SKM-1 treated with dmso at 0.1 percent for 144 hours (cell line): ENCODE results near the gene ABCG5.

Experiments
- DNase-seq: peaks from one replicate; lab custom pipeline; 2025; ENCODE audit not compliant: unreplicated experiment; lab: John Stamatoyannopoulos, UW

Gene ABCG5

DNA sequence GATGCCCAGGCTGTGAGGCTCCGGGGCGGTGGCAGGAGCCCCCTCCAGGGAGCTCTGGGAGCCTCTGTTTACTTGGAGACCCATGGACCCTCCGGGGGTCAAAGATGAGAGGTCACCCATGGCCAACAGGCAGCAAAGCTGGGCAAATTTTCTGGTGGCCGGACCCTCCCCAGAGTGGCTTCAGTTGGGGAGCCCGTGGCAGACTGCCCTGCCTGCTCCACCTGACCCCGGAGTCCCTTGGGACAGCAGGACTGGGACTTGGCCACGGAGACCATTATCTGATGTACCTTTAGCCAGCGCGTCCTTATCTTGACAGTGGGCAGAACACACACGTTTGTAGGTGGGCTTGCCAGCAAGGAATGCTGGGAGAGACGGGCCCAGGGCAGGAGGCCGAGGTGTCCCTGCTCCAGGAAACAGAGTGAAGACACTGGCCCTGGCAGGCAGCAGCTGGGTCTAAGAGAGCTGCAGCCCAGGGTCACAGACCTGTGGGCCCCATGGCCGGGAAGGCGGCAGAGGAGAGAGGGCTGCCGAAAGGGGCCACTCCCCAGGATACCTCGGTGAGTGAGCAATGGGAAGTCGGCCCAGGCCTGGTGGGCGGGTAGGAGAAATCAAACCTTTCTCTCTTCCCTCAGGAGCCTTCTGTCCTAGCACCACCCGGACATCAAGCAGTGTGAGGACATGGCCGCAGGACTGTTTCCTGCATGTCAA is at the start of gene ABCG5, which contains the start of gene ABCG8:
TSS of gene ABCG5 (minus strand) at position 280 of the 708 bp plus-strand sequence. CDS start at position 120, 160 bp downstream.
TSS of gene ABCG8 (plus strand) at position 412 of the 708 bp plus-strand sequence. CDS start at position 495, 83 bp downstream.
- no peak for DNase-seq

DNA sequence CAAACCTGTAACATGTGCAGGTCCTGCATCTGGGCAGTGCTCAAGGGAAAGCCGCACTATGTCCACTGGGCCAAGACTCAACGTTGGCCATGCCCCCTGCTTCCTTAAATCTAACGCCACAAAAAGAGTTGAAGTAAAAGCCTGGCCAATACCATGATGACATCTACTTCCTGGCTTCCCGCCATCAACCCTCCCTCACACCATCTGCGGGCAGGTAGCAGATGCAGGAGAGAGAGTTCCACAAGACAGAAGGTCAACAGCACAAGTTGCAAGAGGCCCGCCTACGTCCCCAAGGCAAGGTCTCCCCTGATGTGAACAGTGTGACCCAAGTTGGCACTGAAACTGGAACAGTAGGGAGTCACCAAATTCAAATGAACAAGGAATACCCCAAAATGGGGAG is 48.5 kb upstream of the ABCG5 start:
- DNase-seq: no peak

DNA sequence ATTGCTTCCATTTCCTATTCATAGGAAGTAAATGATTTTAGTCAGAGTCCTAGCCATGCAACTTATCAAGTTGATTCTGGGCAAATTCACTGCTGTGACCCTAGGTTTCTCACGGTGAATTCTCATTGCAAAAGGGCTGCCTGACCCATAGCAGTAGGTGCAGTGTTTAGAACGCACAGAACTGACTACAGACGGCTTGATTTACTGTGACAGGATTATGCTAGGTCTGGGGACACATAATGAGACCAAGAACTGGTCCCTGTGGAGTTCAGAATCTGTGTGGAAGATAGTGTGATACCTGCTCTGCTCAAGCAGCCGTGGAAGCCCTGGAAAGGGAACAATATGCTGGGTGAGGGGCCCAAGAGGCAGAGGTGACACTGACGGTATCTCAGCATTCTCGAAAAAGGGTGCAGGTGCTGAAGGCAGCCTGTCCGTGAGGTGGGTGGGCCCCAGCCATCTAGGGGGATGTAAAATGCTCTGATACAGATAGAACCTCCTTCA is 46.5 kb upstream of the ABCG5 start:
- no peak for DNase-seq

DNA sequence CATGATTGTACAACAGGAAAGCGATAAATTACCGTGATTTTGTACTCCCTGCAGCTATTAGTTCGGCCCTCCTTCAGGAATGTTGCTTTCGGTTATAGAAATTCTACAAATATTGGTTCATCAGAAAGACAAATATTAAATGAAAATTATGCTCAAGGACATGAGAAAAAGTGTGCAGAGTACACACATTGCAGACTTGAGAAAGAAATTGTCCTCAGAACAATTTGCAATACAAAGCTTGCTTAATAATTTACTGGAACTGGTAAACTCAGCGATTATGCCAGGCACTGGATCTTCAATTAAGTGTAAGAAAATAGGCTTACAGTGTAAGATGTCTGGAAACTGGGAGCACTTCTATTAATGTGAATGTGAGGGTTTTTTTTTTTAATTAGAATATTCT is 46.0 kb upstream of the ABCG5 start:
- no peak for DNase-seq

DNA sequence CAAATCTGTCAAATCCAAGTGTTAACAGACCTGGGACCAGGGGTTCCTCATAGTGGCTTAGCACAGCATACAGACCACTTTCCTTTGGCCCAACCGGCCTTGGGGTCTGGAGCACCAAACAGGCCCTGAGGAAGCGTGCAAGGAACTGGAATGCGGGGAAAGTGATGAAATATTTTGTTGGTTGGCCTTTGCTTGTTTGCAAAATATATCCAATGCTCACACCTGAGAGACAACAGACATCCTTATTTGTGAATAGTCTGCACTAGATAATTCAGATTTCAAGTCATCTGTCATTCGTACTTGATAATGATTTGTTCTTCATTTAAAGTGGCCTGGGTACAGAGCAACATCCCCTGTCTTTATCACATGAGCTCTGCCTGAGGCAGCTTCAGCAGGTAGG is 43.7 kb upstream of the ABCG5 start:
- no peak for DNase-seq

DNA sequence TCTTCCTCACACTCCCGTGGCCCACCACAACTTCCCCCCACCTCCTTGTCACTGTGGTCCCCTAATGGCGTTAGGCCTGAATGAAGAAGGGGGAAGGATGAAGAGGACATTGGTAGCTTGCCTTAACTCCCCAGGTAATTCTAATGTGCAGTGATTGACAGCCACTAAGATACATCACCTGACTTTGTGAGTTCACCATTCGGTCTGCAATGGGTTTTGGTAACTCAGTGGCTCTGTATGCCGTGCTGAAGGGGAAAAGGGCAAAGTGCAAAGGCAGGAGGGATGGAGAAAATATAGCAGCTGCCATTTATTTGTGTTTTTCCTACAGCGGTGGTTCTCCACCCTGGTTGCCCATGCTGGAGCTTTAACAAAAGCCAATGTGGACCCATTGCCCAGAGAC is 42.3 kb upstream of the ABCG5 start:
- DNase-seq: no peak

DNA sequence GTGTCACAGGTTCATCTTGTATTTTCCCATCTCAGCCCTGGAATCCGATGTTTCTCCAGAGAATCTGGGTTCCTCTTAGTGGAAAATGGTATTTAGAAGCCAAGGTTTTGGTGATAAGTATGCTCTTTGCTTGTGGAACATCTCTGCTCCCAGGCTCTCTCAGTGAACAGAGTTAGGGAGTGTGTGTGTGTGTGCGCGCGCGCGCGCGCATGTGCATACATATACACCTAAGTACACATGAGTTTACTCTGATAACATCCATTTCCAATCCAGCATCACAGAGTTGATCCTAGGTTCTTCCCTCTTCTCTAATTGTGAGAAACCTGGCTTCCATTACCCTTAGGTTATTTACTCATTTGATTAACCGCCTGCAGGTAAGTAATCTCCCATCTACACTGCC is 41.8 kb upstream of the ABCG5 start:
- no peak for DNase-seq

DNA sequence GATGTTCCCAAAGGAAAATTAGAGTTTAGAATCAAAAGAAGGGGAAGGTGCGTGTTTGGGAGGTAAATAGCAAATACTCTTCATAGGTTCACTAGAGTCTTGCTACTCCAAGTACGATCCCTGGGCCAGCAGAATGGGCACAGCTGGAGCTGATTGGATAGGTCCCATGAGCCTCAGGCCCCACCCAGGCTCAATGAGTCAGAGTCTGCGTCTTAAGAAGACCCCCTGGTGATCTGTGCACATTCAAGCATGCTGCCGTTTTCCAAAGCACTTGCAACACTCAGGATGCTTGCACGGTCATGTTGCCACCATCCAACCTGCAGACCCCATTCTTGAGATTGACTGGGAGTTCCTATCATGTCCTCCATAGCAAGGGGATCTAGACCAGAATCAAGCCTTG is 40.6 kb upstream of the ABCG5 start:
- DNase-seq: no peak

DNA sequence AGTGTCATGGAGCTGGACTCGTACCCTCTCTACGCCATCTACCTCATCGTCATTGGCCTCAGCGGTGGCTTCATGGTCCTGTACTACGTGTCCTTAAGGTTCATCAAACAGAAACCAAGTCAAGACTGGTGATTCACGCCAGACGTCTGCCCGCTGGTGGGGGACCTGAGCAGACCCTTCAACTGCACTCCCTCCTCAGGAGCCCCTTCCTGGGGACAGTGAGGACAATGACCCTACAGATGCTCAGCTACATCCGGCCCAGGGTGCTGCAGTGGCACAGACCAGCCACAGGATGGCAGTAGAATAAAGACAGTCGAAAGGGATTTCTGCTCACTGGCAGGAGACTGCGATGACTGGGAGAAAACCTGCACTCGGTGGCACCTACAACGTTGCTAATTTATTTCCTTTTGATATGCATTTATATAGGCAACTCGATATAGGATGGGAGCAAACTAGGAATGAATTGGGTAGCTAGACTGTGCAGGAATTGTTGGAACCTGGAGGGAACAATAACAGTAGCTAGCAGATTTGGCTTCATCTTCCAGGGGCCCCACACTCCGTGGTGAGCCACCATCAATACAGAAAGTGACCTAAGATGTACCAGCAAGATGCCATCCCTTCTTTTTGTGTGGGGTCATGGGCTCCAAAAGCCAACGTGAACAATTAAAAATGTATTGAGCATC is 39.3 kb upstream of the ABCG5 start:
- peak; percentile 14 for DNase-seq

DNA sequence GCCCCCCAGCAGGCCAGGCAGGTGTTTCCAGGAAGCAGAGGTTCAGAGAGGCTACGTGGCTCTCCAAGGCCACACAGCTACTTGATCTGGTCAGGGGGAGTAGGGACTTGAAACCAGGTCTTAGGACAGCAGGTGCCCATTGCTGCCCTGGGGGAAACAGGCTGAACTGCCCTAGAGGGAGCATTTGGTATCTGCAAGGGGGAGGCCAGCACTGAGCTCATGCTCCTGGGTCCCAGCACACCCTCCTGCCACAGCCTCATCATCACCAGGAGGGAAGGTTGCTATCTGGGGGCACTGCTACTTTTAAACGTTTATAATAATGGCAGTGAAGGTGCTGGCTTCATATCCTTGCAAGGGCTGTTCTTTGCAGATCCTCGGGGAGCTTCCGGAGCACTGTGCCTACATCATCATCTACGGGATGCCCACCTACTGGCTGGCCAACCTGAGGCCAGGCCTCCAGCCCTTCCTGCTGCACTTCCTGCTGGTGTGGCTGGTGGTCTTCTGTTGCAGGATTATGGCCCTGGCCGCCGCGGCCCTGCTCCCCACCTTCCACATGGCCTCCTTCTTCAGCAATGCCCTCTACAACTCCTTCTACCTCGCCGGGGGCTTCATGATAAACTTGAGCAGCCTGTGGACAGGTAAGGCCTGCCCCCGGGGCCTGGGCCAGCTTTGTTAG is 36.3 kb upstream of the ABCG5 start:
- no peak for DNase-seq

DNA sequence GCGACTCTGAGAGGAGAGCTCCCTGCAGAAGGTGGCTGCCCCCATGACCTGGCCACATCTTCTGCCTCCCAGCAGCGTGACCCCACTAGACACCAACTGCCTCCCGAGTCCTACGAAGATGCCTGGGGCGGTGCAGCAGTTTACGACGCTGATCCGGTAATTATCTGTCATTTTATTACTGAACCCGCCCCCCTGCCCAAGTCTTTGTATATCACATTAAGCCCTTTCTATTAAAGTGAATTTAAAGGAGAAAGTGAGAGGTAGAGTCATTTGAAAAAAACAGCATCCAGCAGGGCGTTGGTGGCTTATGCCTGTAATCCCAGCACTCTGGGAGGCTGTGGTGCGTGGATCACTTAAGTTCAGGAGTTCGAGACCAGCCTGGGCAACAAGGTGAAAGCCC is 33.5 kb upstream of the ABCG5 start:
- DNase-seq: no peak

DNA sequence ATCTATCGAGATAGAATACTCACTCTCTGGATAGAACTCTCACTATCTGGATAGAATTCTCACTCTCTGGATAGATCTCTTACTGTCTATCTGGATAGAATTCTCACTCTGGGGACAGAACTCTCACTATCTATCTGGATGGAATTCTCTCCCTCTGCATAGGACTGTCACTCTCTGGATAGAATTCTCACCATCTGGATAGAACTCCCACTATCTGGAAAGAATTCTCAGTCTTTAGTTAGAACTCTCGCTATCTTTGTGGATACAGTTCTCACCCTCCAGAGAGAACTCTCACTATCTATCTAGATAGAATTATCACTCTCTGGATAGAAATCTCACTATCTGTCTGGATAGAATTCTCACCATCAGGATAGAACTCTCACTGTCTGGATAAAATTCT is 16.7 kb upstream of the ABCG5 start:
- DNase-seq: no peak

DNA sequence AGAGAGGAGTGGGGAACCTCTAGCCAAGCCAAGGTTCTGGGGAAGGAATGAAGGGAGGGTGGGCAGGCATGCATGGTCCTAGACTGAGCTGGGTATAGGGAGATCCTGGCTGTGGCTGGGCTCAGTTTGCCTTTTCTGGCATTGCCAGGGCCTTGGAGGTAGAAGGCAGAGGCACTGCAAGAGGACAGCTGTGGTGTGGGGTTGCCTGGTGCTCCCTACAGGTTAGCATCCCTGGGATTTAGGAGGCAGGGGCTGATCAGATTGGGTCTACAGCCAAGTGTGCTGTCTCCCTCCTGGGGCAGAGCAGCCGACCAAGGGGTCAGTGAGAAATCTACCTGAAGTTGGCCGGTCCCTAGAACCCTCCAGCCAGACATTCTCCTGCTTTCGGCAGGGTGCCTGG is 16.0 kb upstream of the ABCG5 start:
- no peak for DNase-seq

DNA sequence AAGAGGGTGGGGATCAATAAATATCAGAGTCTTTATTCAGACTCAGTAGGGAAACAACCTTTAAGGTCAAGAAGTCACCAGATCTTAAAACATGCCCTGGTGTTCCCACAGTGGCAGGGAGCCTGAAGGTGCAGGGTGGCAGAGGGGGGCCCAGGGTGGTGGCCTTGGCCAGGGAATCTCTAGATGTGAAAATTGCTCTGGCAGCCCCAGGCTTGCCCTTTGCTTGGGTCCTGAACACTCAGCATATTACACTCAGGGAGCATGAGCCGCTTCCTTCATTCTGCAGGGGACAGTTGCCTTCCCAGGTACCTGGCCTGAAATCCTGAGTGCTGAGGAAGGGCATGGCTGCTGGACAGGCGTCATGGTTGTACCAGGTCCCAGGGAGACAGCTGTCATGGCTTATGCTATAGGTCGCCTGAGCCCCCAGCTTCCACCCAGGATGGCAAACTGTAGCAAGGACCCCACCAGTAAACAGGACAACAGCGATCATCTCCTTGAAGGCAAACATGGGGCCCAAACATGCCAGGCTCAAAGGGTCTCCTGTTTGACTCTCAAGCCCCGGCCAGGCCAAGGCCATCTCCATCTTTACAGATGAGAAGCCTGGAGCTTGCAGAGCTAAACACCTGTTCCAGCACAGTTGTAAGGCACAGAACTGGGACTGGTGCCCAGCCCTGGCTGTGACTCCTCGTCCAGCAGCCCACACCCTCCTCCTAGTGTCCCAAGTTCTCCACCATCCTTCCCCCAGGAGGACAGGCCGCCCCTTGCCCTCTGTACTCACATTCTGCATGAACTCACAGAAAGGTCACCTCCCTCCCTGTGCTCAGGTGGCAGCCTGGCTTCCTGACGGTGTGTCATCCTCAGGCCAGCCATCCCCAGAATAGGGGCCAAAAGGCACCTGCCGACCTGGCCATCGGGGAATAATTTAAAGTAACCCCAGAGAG is 14.8 kb upstream of the ABCG5 start:
- no peak for DNase-seq

DNA sequence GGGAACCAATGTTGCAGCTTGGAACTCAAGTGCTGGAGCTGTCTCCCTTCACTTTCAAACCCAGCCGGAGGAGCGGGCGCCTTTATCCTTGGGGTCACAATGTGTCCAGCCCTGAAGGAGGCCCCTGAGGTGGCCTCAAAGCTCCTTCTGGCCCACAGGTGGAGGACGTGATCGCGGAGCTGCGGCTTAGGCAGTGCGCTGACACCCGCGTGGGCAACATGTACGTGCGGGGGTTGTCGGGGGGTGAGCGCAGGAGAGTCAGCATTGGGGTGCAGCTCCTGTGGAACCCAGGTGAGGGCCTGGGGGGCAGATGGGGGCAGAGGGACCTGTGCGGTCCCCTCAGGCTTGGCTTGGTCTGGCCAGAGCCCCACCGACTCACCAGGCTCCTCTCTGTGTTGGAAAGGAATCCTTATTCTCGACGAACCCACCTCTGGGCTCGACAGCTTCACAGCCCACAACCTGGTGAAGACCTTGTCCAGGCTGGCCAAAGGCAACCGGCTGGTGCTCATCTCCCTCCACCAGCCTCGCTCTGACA is 13.6 kb upstream of the ABCG5 start:
- no peak for DNase-seq

DNA sequence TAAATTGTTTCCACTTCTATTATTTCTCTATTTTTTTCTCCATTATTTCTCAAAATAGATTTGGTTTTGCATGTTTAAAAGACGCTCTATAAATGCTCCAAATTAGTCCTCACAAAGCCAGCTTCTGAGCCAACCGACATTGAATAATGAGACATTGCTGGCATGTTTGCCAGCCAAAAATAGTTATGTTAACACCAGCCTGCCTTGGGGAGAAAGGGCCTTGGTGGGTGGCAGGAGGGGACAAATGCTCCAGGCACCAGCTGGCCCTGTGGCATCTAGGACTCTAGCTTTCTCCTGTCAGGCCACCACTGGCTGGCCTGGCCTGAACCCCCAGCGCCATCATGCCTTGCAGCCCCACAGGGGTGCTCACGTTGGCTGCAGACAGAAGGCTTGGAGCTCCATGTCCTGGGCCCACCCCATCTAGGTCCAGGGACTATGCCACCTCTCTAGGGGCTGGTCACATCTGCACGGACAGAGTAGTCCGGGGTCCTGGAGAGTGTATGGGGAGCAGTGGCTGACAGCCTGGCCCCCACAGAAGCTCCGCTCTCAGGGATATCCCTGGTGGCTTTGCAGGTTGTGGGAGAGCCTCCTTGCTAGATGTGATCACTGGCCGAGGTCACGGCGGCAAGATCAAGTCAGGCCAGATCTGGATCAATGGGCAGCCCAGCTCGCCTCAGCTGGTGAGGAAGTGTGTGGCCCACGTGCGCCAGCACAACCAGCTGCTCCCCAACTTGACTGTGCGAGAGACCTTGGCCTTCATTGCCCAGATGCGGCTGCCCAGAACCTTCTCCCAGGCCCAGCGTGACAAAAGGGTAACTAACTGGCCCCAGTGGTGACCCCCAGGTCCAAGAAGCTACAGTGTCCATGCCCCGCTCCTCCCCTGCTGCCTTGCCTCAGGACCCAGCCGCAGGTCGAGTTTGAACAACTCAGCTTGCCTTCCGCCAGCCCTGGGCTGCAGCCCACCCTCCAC is 12.7 kb upstream of the ABCG5 start:
- DNase-seq: no peak

DNA sequence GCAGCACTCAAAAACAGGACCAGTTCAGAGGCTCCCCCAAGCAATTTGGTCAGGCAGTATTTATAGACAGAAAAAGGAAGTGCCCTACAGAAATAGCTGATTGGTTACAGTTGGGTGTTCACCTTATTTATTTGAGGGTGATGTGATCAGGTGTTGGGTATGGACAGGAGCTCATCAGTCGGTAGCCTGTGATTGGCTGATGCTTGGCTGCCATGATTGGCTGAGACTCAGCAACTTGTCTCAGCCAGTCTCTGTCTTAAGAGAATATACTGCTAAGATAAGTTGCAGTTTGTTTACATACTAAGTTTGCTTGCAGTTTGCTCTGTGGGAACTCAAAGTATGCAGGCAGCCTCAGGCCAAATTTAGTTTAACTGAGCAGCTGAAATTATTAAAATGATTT is 9.6 kb upstream of the ABCG5 start:
- DNase-seq: peak; percentile 2

DNA sequence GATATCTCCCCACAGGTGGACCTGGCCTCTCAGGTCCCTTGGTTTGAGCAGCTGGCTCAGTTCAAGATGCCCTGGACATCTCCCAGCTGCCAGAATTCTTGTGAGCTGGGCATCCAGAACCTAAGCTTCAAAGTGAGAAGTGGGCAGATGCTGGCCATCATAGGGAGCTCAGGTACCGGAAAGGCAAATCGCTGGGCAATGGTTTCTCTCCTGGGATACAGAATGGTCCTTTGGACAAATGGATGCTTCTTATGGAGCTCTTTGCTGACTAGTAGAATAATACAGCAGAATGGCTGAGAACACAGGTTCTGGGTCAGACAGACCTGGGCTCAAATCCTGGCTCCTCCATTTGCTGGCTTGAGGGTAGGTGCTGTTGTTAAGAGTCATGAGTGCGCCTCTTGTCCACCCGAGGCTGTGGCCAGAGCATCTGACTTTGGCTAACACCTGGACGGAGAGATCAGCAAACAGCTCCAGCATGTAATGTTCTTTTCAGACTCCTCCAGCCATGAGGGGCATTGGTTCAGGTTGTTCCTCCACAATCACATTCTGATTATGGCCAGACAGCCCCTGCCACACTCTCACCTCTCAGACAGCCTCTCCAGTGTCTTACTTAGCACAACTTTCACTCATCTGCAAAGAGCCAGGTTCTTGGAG is 7.6 kb upstream of the ABCG5 start:
- DNase-seq: no peak

DNA sequence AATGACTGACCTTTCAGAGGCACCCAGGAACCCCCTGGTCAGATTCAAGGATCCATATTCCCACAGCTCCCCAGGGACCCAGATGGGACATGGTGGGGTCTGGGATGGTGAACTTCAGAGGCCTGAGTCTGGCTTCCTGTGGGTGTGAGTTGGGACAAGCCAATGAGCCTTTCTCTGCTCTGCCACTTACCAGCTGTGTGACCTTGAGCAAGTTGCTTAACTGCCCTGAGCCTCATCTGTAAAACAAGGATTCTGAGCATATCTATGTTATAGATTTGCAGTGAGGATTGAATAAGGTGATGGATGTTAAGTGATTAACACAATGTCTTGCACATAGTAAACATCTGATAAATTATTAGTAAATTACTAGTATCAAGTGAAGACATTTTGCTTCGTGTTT is 6.5 kb upstream of the ABCG5 start:
- DNase-seq: no peak
